Fibroblast of skin of right quadriceps (primary cell): ENCODE results near the gene MAD2L1BP.
"Not testable (repeated sequence)": the region's sequence is repeated elsewhere in the genome, so short reads cannot be mapped to it uniquely, and the experiment has no call there.

ENCODE experiments used
- DNase-seq: peaks from one replicate; pipeline ENCODE4 v3.0.0-alpha.2; 2013

Gene MAD2L1BP

DNA sequence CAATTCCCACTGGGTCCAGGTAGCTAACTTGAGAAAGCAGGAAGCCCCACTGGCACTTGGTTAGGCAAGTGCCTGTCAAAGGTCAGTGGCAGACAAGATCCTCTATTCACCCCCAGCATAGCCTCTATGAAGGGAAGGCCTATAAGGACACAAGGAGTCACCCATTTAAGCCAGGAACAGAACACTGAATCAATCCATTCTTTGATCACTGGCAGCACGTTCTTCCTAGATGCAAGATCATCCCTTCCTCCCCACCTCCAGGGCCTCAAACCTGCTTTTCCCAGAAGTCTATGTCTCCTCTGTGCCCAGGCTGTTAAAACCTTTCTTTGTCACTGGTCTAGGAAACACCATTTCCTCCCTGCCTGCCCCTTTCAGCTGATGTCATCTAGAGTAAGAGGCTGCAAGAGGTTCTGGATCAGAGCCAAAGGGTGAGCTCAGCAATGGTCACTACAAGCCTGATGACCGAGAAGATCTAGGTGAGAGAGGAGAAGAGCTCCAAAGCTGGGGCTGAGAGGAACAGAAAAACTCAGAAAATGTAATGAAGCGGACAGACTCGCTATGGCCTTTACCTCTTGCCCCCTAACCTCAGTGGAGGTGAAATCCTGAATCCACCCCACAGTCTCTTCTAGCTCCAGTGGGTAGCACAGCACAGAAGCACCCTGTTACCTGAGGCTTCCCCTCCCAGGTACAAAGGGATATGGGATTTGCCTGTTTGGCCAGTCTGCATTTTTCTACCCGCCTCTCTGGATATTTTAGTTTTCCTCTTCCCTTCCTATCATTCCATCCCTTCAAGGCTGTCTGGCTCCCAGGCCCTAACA lies 8.4 kb upstream of the MAD2L1BP start:
- peak; percentile 93 for DNase-seq

DNA sequence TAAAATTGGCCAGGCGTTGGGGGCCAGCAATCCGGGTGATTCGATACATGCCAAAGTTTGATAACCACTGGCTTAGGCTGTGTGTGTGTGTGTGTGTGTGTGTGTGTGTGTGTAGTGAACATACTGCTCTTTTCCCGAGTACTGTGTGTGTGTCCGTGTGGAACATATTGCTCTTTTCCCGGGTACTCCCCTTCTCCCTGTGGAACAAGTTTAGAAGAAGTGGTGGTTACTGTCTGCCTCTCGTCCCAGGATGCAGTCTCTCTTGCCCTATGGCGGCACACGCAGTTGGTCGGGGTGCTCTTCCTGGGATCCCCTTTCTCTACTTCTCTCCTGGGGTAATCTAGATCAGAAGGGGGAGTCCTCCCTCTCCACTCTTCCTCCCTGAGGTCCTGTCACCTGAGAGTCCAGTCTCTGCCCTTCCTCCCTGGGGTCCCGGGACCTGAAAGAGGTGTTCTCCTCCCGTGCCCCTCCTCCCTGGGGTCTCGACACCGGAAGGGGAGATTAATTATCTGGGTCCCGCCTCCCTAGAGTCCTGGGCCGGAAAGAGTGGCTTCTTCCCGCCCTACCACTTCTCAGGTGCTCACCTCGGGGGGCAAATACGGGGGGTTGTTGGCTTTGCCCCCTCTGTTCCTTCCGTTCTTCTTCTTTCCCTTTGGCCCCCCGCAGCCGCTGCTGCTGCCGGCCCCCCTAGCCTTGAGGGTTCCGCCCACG lies 7.1 kb upstream of the MAD2L1BP start:
- DNase-seq = peak; percentile 51

DNA sequence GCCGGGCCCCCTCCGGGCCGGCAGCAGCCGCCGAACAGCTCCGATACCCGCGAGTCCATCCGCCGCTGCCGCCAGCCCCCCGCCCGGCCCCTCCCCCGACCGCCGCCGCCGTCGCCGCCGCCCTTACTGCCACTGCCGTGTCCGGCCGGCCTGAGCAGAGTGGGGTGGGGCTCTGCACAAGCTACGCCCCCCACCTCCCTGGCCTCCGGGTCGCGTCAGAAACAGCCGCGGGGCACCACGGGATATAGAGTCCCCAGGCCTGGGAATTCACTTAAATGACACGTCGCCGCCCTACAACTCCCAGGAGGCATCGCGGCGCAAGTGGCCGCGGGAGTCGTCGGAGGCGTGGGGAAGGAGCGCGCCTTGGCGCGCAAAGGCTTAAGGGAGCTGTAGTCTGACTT lies 6.5 kb upstream of the MAD2L1BP start, which contains the start of gene GTPBP2:
Gene GTPBP2 (minus strand): TSS at position 161 of the 401 bp plus-strand sequence. CDS start 102 bp downstream, at position 59.
- peak; percentile 99 for DNase-seq

DNA sequence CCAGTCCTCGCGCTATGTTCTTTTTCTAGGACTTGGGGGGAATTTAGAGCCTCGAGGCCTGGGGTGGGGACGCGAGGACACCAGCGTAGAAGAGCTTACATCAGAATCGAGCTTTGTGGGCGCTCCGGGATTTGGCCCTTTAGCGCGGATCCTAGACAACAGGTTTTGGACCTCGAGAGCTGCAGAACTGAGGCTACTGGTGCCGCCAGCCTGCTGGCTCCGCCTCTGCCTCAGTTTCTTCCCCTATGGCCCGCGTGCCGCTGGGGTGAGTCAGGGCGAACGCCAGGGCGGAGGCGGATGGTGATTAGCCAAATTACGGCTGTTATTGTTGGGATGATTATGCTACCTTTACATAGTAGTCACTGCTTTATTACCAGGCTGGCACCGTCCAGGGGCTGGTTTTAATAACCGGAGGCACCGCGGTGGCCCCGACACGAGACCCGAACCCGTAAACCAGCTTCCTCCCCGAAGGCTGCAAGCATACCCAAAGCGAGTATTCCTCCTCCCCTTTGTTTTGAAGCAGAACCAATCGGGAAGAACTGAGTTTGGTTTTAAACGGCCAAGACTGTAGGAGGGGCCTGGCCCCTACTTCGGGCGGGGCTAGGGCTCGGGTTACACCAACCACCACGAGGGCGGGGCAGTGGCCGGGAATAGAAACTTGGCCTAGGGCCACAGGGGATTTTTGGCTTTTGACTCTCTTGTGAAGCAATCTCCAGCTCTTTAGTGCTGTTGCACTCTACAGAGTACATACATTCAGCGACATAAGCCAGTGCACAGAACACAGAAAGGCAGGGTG lies 5.9 kb upstream of the MAD2L1BP start:
- DNase-seq = peak; percentile 99

DNA sequence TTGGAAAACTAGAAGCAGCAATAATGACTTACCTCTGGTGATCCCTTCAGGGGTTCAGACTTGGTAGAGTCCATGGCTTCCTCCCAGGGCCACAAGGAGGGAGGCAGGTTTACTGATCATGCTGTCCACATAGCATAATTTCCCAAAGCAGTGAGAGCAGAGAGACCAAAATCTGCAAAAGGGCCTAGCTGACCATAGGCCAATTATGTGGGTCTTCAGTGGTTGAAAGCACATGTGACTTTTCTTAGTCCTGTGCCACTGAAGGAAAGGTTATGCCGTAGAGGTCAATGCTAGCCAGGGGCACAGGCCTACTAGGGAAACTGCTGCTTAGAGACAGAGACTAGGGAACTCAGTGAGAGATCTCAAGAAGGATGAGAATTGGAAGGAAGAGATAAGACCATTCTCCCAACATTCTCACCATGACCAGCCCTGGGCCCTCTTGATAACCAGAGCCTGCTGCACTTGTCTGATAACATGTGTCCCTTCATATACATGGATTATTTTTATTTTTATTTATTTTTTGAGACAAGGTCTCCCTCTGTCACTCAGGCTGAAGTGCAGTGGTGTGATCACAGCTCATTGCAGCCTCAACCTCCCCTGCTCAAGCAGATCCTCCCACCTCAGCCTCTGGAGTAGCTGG lies 4.5 kb upstream of the MAD2L1BP start:
- no peak for DNase-seq

DNA sequence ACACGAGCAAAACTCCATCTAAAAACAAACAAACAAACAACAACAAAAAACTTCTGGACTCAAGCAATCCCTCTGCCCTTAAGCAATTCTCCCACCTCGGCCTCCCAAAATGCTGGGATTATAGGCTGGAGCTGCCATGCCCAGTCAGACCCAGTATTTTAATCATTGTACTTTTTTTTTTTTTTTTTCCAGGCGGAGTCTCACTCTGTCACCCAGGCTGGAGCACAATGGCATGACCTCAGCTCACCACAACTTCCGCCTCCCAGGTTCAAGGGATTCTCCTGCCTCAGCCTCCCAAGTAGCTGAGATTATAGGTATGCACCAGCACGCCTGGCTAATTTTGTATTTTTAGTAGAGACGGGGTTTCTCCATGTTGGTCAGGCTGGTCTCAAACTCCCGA lies 2.6 kb upstream of the MAD2L1BP start:
- DNase-seq = not testable (repeated sequence)

DNA sequence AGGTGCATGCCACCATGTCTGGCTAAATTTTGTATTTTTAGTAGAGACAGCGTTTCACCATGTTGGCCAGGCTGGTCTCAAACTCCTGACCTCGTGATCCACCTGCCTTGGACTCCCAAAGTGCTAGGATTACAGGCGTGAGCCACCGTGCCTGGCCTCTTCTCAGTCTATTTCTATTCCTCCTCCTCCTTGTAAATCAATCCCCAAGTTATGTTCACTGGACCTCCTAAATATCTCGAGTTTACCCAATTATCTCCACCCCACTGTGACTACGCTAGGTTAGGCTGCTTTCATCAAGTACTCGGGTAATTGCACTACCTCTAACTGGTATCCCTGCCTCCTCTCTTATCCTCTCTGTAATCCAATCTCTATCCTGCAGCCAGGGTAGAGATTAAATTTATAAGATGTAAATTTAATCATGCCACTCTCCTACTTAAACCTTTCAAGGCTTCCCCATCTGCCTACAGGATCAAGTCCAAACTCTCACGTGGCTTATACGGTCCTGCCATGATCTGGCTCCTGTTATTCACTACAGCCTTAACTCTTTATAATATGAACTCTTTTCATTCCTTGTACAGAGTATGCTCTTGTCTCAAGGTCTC lies 837 bp upstream of the MAD2L1BP start:
- no peak for DNase-seq

DNA sequence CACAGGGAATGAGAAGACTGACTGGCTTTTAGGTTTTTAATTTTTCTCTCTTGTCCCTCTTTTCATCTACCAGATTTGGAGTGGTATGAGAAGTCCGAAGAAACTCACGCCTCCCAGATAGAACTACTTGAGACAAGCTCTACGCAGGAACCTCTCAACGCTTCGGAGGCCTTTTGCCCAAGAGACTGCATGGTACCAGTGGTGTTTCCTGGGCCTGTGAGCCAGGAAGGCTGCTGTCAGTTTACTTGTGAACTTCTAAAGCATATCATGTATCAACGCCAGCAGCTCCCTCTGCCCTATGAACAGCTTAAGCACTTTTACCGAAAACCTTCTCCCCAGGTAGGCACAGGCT lies 644 bp downstream of the MAD2L1BP start:
- DNase-seq = no peak

DNA sequence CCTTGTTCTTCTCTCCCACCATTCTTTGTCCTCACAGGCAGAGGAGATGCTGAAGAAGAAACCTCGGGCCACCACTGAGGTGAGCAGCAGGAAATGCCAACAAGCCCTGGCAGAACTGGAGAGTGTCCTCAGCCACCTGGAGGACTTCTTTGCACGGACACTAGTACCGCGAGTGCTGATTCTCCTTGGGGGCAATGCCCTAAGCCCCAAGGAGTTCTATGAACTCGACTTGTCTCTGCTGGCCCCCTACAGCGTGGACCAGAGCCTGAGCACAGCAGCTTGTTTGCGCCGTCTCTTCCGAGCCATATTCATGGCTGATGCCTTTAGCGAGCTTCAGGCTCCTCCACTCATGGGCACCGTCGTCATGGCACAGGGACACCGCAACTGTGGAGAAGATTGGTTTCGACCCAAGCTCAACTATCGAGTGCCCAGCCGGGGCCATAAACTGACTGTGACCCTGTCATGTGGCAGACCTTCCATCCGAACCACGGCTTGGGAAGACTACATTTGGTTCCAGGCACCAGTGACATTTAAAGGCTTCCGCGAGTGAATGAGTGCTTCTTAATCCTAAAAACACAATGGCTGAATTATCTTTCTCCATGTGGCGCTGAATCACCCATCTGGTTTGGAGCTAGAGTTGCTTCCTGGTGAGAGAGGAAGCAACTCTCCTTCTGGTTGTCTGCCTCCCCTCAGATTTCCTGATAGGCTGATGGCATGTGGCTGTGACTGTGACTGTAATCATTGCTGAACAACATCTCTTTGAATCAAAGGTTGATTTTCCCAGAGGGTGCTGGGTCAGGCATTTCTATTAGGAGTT lies 4.6 kb downstream of the MAD2L1BP start:
- DNase-seq = peak; percentile 30

DNA sequence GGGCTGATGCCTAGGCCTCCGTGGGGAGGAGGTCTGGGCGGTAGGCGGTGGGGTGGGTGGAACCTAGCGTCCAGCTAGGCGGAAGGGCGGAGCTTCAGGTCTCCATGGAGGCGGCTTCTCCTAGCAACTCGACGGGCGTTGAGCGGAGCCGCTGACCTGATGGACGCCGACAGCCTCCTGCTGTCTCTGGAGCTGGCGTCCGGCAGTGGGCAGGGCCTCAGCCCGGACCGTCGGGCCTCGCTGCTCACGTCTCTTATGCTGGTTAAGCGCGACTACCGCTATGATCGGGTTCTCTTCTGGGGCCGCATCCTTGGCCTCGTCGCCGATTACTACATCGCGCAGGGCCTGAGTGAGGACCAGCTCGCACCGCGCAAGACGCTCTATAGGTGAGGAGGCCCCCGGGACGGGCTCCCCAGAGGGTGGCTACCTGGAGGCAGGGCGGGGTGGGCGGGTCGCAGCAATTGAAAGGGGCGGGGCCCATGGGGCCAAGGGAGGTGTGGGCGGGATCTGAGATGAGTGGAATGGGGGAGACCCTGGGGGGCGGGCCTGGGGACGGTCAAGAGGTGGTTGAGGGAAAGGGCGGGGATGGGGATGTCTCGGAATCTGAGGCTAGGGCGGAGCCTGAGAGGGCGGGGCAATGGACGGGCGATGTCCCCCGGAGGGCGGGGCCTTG lies 9.4 kb downstream of the MAD2L1BP start, which contains the start of gene RSPH9:
Gene RSPH9 (plus strand): TSS at position 97 of the 673 bp plus-strand sequence. CDS start 63 bp downstream, at position 160.
- peak; percentile 50 for DNase-seq

DNA sequence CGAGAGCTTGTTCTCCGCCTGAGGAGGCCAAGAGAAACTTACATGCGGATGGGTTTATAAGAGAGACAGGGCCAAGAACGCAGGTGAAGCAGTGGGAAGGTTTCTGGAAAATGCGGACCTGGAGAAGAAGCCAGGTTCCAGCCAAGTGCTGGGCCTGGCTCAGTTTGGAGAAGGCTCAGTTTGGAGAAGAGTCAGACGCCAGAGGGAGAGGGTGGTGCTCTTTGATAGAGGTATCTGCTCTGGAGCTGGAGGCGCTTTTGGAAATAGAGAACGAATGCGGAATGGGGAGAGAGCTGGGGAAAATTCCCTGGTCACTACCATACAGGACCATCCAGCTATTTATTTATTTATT lies 9.9 kb downstream of the MAD2L1BP start:
- no peak for DNase-seq

DNA sequence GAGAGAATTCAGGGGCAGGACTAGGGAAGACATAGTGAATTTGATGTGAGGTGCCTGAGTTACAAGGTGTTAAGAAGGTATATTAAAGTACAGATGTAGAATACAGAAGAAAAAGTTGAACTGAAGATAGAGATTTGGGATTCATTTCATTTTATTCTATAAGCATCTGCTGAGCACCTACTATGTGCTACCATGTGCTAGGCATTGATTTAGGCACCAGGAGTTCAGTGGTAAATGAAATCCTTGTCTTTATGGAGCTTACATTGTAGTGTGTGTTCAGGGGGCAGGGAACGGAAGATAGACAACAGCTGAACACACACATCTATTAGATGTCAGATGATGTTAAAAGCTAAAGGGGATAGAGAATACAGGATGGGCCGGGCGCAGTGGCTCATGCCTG lies 12.0 kb downstream of the MAD2L1BP start:
- no peak for DNase-seq

DNA sequence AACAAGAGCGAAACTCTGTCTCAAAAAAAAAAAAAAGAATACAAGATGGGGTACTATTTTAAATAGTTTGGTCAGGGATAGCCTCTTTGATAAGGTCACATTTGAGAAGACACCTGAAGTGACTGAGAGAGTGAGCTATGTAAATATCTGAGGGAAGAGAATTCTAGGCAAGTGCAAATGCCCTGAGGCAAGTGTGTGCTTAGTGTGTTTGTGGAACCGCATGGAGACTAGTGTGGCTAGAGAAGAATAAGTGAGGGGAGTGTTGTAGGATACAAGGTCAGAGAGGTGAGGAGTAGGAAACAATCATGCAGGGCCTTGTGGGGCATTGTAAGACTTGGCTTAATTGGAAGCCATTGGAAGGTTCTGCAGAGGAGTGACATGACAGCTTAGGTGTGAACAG lies 12.6 kb downstream of the MAD2L1BP start:
- no peak for DNase-seq

DNA sequence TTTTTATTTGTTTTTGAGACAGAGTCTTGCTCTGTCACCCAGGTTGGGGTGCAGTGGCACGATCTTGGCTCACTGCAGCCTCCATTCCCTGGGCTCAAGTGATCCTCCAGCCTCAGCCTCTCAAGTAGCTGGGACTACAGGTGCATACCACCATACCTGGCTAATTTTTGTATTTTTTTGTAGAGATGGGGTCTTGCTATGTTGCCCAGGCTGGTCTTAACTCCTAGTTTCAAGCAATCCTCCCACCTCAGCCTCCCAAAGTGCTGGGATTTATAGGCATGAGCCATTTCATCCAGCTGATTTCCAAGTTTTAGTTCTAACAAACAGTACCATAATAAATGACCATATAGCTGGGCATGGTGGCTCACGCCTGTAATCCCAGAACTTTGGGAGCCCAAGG lies 17.2 kb downstream of the MAD2L1BP start:
- DNase-seq = not testable (repeated sequence)

DNA sequence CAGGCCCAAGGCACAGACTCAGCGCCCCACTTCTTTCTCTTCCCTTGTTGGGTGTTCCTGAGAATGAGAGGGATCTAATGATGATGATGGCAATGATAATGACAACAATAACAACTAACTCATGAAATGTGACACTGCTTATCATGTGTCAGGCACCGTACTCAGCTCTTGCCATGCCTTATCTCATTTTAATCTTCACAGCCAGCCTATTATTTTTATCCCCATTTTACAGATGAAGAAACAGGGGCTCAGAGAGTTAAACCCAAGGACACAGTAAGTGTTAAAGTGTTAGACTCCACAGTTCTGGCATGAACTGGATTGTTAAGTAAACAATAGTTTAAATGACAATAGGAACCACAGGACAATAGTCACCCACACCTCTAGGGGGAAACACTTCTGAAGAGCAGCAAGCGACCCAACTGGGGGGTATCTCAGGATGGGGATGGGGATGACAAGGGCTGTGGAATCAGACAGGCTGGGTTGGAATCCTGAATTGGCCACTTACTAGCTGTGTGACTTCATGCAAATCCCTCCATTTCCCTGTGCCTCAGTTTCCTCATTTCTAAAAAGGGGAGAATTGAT lies 21.7 kb downstream of the MAD2L1BP start:
- no peak for DNase-seq

DNA sequence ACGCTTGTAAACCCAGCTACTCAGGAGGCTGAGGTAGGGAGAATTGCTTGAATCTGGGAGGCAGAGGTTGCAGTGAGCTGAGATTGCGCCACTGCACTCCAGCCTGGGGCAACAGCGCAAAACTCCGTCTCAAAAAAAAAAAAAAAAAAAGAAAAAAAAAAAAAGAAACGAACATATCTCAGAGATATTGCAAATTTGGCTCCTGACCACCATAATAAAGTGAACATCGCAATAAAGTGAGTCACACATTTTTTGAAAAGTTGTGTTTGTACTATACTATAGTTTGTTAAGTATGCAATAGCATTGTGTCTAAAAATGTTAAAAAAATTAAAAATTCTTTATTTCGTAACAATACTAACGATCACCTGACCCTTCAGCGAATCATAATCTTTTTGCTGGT lies 22.5 kb downstream of the MAD2L1BP start:
- DNase-seq = no peak

DNA sequence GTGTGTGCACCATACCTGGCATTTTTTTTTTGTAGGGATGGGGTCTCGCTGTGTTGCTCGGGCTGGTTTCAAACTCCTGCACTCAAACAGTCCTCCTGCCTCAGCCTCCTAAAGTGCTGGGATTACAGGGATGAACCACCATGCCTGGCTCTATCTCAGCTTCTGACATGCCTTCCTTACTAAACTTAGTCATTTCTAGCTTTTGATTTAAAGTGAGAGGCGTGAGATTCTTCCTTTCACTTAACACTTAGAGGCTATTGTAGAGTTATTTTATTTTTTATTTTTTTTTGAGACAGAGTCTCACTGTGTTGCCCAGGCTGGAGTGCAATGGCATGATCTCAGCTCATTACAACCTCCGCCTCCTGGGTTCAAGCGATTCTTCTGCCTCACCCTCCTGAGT lies 27.3 kb downstream of the MAD2L1BP start:
- DNase-seq = not testable (repeated sequence)

DNA sequence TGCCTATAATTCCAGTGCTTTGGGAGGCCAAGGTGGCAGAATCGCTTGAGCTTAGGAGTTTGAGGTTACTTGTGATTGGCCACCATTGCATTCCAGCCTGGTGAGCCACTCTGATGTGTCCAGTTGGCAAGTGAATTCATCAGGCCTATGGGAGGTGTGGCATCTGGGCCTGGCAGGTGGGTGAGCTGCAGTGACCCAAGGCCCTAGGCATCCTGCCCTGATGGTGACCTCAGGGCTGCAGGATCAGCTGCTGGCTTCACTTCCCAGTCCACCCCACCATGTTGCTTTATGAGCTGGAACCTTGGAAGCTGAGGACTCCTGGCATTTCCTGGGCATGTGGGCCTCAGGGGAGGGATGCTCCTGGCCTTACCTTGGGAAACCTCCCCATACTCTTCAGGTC lies 29.7 kb downstream of the MAD2L1BP start:
- DNase-seq = no peak

DNA sequence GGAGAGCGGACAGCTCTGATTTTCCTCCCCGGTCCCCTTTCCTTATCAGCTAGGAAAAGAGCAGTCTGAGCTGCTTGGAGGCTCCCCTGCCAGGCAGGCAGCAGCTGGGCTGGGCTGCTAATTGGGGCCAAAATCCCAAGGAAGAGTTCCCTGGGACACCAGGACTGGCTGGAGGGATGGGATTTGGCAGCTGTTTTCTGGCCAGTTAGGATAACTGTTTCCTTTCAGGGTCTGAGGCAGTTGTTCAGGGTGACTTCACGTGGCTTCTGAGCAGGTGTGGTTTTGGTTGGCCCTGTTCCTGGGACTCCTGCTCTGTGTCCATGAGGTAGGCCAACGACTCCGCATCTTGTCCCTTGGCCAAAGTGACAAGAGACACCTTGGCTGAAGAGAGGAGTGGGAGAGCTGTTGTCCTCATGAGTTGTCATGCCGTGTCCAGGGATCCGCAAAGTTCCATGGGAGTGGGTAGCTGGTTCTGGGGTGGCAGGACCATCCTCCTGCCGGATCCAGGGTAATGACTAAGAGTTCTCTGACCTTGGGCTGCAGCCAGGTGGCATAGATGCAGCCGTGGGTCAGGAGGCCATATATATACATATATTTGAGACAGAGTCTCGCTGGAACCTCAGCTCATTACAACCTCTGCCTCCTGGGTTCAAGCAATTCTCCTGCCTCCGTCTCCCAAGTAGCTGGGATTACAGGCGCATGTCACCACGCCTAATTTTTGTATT lies 30.7 kb downstream of the MAD2L1BP start:
- DNase-seq = no peak
